MM.1S (cell line): ENCODE data around the gene ALDOB.

Experiments
- DNase-seq: peaks from one replicate; pipeline ENCODE4 v3.0.0-alpha.2; 2015
- H2AFZ ChIP-seq: fragments of 300-600 bp; sonication (generic); 2 replicates; pipeline ENCODE4 v1.6.0; 2016; ENCODE audit warnings: antibody characterized with exemption, low read length
- H3F3A ChIP-seq: fragments of 300-600 bp; sonication (generic); 2 replicates; pipeline ENCODE4 v1.6.1; 2016; ENCODE audit warnings: mild to moderate bottlenecking, antibody characterized with exemption, low read length, moderate library complexity, mixed read lengths; ENCODE audit not compliant: insufficient read depth
- H3K27ac ChIP-seq: fragments of 300-600 bp; sonication (generic); 2 replicates; pipeline ENCODE4 v1.5.1; 2016; ENCODE audit warnings: mild to moderate bottlenecking, low read length
- H3K27me3 ChIP-seq: fragments of 300-600 bp; sonication (generic); replicated peaks from 2 replicates; pipeline ENCODE4 v1.6.0; 2016; ENCODE audit warnings: low read length; ENCODE audit not compliant: insufficient read depth
- H3K36me3 ChIP-seq: fragments of 300-600 bp; sonication (generic); replicated peaks from 2 replicates; pipeline ENCODE4 v1.6.1; 2016; ENCODE audit warnings: mild to moderate bottlenecking, low read length, mixed read lengths; ENCODE audit not compliant: insufficient read depth
- H3K4me1 ChIP-seq: fragments of 300-600 bp; sonication (generic); 2 replicates; pipeline ENCODE4 v1.6.1; 2016; ENCODE audit warnings: low read length, mixed read lengths
- H3K4me2 ChIP-seq: fragments of 300-600 bp; sonication (generic); 2 replicates; pipeline ENCODE4 v1.6.0; 2016; ENCODE audit warnings: low read depth, low read length
- H3K4me3 ChIP-seq: fragments of 300-600 bp; sonication (generic); 2 replicates; pipeline ENCODE4 v1.5.1; 2016; ENCODE audit warnings: low read length, mixed read lengths
- H3K79me2 ChIP-seq: fragments of 300-600 bp; sonication (generic); 2 replicates; pipeline ENCODE4 v1.6.1; 2016; ENCODE audit warnings: mixed run types, low read length, mixed read lengths
- H3K9ac ChIP-seq: fragments of 300-600 bp; sonication (generic); 2 replicates; pipeline ENCODE4 v1.6.1; 2016; ENCODE audit warnings: low read length, mixed read lengths
- H3K9me2 ChIP-seq: fragments of 300-600 bp; sonication (generic); replicated peaks from 2 replicates; pipeline ENCODE4 v1.6.1; 2016; ENCODE audit warnings: mild to moderate bottlenecking, low read length, mixed read lengths; ENCODE audit not compliant: insufficient read depth
- H3K9me3 ChIP-seq: fragments of 300-600 bp; sonication (generic); replicated peaks from 2 replicates; pipeline ENCODE4 v1.6.1; 2016; ENCODE audit warnings: mild to moderate bottlenecking, low read length, mixed read lengths; ENCODE audit not compliant: insufficient read depth
- H4K20me1 ChIP-seq: fragments of 300-600 bp; sonication (generic); 2 replicates; pipeline ENCODE4 v1.6.1; 2016; ENCODE audit warnings: mild to moderate bottlenecking, low read length, moderate library complexity, mixed read lengths; ENCODE audit not compliant: insufficient read depth
- EZH2 ChIP-seq: fragments of 300-600 bp; sonication (generic); optimal IDR thresholded peaks from 2 replicates; pipeline ENCODE3; 2017; ENCODE audit warnings: low read depth, mild to moderate bottlenecking, antibody characterized with exemption, low read length, mixed read lengths
- EZH2phosphoT487 ChIP-seq: fragments of 300-600 bp; sonication (generic); IDR thresholded peaks from 2 replicates; pipeline ENCODE4 v1.6.1; 2018; ENCODE audit warnings: antibody characterized with exemption, low read length
- TF ChIP-seq, protein P1 (sequence below): fragments of 300-600 bp; sonication (generic); IDR thresholded peaks from 2 replicates; pipeline ENCODE4 v1.5.1; 2016; ENCODE audit warnings: antibody characterized with exemption, low read length, mixed read lengths

The ALDOB gene

DNA sequence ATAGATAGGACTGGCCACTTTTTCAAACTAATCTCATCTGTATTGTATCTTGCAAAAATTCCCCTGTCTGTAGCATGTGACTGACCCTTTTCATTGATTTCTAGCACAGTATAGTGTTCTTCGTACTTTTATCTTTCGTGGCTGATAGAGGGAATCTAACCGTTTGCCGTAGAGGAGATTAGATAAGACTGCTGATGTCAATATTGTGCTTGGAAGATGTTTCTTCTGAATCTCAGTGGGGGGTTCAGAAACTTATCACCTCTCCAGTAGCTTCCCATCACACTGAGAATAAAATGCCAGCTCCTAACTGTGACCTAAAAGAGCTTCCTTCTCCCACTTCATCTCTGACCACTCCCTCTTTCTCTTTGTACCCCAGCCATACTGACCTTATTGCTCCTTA lies 25.4 kb upstream of the ALDOB start:
- Histone ChIP-seq H3F3A (no peaks in the 10 kb centered on the region), H2AFZ (no peak overlapping the region), H3K79me2 (no peaks in the 10 kb centered on the region), H3K4me2 (no peak overlapping the region), H3K27ac (no peak overlapping the region), H3K4me1 (no peaks in the 10 kb centered on the region), H3K4me3 (no peak overlapping the region), H4K20me1 (no peaks in the 10 kb centered on the region), H3K27me3 (no peaks in the 10 kb centered on the region), H3K9me3 (no peaks in the 10 kb centered on the region), H3K9me2 (no peaks in the 10 kb centered on the region), H3K9ac (no peak overlapping the region), H3K36me3 (no peaks in the 10 kb centered on the region)
- no peak for DNase-seq
- TF ChIP-seq EZH2 (no peak), EZH2phosphoT487 (no peak)
- TF ChIP-seq, protein P1, sequence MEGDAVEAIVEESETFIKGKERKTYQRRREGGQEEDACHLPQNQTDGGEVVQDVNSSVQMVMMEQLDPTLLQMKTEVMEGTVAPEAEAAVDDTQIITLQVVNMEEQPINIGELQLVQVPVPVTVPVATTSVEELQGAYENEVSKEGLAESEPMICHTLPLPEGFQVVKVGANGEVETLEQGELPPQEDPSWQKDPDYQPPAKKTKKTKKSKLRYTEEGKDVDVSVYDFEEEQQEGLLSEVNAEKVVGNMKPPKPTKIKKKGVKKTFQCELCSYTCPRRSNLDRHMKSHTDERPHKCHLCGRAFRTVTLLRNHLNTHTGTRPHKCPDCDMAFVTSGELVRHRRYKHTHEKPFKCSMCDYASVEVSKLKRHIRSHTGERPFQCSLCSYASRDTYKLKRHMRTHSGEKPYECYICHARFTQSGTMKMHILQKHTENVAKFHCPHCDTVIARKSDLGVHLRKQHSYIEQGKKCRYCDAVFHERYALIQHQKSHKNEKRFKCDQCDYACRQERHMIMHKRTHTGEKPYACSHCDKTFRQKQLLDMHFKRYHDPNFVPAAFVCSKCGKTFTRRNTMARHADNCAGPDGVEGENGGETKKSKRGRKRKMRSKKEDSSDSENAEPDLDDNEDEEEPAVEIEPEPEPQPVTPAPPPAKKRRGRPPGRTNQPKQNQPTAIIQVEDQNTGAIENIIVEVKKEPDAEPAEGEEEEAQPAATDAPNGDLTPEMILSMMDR, result no peak

DNA sequence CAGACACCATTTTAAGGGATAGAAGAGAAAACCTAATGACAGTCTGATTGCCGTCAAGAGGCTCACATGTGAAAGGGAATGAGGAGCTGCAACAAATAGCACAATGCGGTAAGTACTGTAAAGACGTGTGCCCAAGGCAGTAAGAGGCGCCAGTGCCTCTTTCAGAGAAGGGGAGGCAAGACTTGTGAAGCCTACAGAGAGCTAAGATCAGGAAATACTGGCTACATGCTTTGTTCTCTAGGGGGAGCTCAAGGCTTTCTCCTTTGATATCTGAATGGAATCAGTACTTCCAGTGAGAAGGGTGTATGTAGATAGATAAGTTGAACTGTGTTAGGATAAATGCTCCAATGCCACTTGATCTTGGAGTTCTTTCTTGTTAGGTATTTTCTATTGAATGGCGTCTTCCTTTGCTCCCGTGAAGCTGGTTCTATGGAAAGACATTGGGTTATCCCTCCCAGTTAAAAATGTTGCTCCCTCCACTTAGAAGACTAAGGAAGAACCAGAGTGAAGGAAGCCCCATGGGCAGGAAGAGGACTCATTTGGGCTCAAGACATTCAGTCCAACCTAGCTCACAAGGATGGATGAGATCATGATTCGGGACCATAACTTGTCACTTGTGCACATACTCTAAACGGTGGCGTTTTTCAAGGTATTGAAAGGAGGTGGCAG lies 23.5 kb upstream of the ALDOB start:
- Histone ChIP-seq H2AFZ (no peak overlapping the region), H3K36me3 (no peaks in the 10 kb centered on the region), H3K4me3 (no peak overlapping the region), H3K9me3 (no peaks in the 10 kb centered on the region), H3K27ac (no peak overlapping the region), H3K27me3 (no peaks in the 10 kb centered on the region), H4K20me1 (no peaks in the 10 kb centered on the region), H3K79me2 (no peaks in the 10 kb centered on the region), H3K4me2 (no peak overlapping the region), H3K9ac (no peak overlapping the region), H3K4me1 (no peaks in the 10 kb centered on the region), H3F3A (no peaks in the 10 kb centered on the region), H3K9me2 (no peaks in the 10 kb centered on the region)
- no peak for TF ChIP-seq EZH2
- TF ChIP-seq, protein P1, result peak; percentile 83
- peak; percentile 85 for DNase-seq

DNA sequence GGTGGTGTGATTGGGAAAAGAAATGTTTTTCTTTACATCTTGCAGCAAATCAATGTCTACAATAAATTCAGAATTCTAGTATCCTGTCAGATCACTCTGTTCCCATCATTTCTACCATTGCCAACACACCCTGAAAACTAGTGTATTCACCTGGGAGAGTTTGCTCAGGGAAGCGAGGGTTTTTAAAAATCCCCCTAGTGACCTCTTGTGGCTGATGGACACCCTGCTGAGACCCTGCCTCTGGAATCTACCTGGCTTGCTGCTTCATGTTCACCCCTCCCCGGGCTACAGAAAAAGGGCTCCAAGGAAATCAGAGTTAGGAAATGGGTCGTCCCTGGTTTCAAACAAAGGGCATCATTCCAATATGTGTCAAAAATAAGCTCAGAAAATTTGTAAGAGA lies 21.4 kb upstream of the ALDOB start:
- H3F3A ChIP-seq, result no peaks in the 10 kb centered on the region
- no peaks in the 10 kb centered on the region for H3K9me3 ChIP-seq
- H3K36me3 ChIP-seq, result no peaks in the 10 kb centered on the region
- H2AFZ ChIP-seq, result no peak overlapping the region
- DNase-seq, result no peak
- no peak overlapping the region for H3K27ac ChIP-seq
- no peak for TF ChIP-seq EZH2
- TF ChIP-seq, protein P1, result peak; percentile 23
- H3K79me2 ChIP-seq, result no peaks in the 10 kb centered on the region
- no peak overlapping the region for H3K4me2 ChIP-seq
- H4K20me1 ChIP-seq, result no peaks in the 10 kb centered on the region
- H3K9me2 ChIP-seq, result no peaks in the 10 kb centered on the region
- no peaks in the 10 kb centered on the region for H3K27me3 ChIP-seq
- no peaks in the 10 kb centered on the region for H3K4me1 ChIP-seq
- no peak overlapping the region for H3K9ac ChIP-seq
- no peak overlapping the region for H3K4me3 ChIP-seq
